ENCODE data around the gene SNX20.

SNX20 gene

DNA sequence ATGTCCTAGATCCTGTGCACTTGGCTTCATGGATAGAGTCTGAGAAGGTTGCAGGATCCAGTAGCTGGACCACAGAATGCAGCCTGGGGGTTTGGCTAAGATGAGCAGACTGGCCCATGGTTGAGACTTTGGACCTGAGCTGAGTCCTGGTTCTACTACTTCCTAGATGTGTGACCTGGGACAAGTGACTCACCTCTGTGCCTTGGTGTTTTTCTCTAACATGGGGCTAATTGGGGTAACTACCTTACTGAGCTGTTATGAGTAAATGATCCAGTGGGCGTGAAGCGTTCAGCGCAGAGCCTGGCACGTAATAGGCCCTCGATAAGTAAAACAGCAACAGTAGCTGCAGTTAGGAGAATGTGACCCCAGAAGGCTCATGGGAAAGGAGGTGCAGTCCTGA is 38.8 kb downstream of the SNX20 start:
- no peak overlapping the region for H2AFZ ChIP-seq (ENCODE audit: low read depth, low read length)
- H3K4me1 ChIP-seq (ENCODE audit: low read length), result no peaks in the 10 kb centered on the region
- H3K9me3 ChIP-seq (ENCODE audit: insufficient read depth, low read length), result no peaks in the 10 kb centered on the region
- TF ChIP-seq CTCF (IDR thresholded peaks at IDR 0.05; ENCODE audit: low read depth, low read length), result no peak
- TF ChIP-seq EZH2phosphoT487 (IDR thresholded peaks at IDR 0.05; ENCODE audit: low read depth), result no peak
- no peaks in the 10 kb centered on the region for H3K79me2 ChIP-seq (ENCODE audit: low read length)
- H3K9ac ChIP-seq (ENCODE audit: low read length), result no peak overlapping the region
- no peak overlapping the region for H3K4me2 ChIP-seq (ENCODE audit: low read length)
- H3K36me3 ChIP-seq (replicated peaks; ENCODE audit: low read depth, low read length), result no peaks in the 10 kb centered on the region
- H4K20me1 ChIP-seq (ENCODE audit: insufficient read depth, low read length), result no peaks in the 10 kb centered on the region
- no peak overlapping the region for H3K4me3 ChIP-seq (ENCODE audit: low read length)
- no peaks in the 10 kb centered on the region for H3K27me3 ChIP-seq (ENCODE audit: low read depth, low read length)
- no peak overlapping the region for H3K27ac ChIP-seq (ENCODE audit: low read length)

- no peaks in the 10 kb centered on the region for H3K36me3 ChIP-seq (replicated peaks; ENCODE audit: low read depth, low read length)
- H3K27ac ChIP-seq (ENCODE audit: low read length), result no peak overlapping the region
- no peaks in the 10 kb centered on the region for H3K9me3 ChIP-seq (ENCODE audit: insufficient read depth, low read length)
- no peaks in the 10 kb centered on the region for H3K79me2 ChIP-seq (ENCODE audit: low read length)
- no peaks in the 10 kb centered on the region for H3K4me1 ChIP-seq (ENCODE audit: low read length)
- H3K4me2 ChIP-seq (ENCODE audit: low read length), result no peak overlapping the region
- no peak overlapping the region for H2AFZ ChIP-seq (ENCODE audit: low read depth, low read length)
- no peak overlapping the region for H3K9ac ChIP-seq (ENCODE audit: low read length)
- no peaks in the 10 kb centered on the region for H3K27me3 ChIP-seq (ENCODE audit: low read depth, low read length)
- no peaks in the 10 kb centered on the region for H4K20me1 ChIP-seq (ENCODE audit: insufficient read depth, low read length)
- H3K4me3 ChIP-seq (ENCODE audit: low read length), result no peak overlapping the region
- TF ChIP-seq EZH2phosphoT487 (IDR thresholded peaks at IDR 0.05; ENCODE audit: low read depth) (no peak), CTCF (IDR thresholded peaks at IDR 0.05; ENCODE audit: low read depth, low read length) (no peak)
Observed at GRCh38 chr16:50641818-50642187, 39.3 kb downstream of the SNX20 start.

GRCh38 chr16:50640919-50641817 is 39.9 kb downstream of the SNX20 start:
- Histone ChIP-seq H3K27me3 (ENCODE audit: low read depth, low read length) (no peaks in the 10 kb centered on the region), H3K36me3 (replicated peaks; ENCODE audit: low read depth, low read length) (no peaks in the 10 kb centered on the region), H2AFZ (ENCODE audit: low read depth, low read length) (no peak overlapping the region), H4K20me1 (ENCODE audit: insufficient read depth, low read length) (no peaks in the 10 kb centered on the region), H3K4me1 (ENCODE audit: low read length) (no peaks in the 10 kb centered on the region), H3K9ac (ENCODE audit: low read length) (no peak overlapping the region), H3K27ac (ENCODE audit: low read length) (no peak overlapping the region), H3K9me3 (ENCODE audit: insufficient read depth, low read length) (no peaks in the 10 kb centered on the region), H3K4me3 (ENCODE audit: low read length) (no peak overlapping the region), H3K79me2 (ENCODE audit: low read length) (no peaks in the 10 kb centered on the region), H3K4me2 (ENCODE audit: low read length) (no peak overlapping the region)
- no peak for TF ChIP-seq EZH2phosphoT487 (IDR thresholded peaks at IDR 0.05; ENCODE audit: low read depth)
- no peak for TF ChIP-seq CTCF (IDR thresholded peaks at IDR 0.05; ENCODE audit: low read depth, low read length)

DNA sequence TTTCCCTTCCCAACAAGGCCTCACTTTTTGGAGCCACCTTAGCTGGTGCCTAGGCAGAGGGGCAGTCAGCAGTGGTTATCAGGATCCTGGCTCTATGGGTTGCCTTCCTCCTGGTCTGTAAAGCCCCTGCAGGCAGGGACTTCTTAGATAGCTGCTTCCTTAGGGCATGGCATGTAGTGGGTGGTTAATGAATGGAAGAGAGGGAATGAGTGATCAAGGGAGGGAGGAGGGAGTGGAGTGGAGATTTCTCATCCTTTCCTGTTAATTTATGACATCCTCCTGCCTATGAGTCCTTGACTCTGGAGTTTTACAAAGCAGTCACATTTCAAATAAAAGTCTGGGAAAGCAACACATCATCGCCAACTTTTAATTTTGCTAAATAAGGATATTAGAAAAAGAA is 40.7 kb downstream of the SNX20 start:
- Histone ChIP-seq H4K20me1 (ENCODE audit: insufficient read depth, low read length) (no peaks in the 10 kb centered on the region), H3K9ac (ENCODE audit: low read length) (no peak overlapping the region), H3K27me3 (ENCODE audit: low read depth, low read length) (no peaks in the 10 kb centered on the region), H3K27ac (ENCODE audit: low read length) (no peak overlapping the region), H3K4me3 (ENCODE audit: low read length) (no peak overlapping the region), H2AFZ (ENCODE audit: low read depth, low read length) (no peak overlapping the region), H3K79me2 (ENCODE audit: low read length) (no peaks in the 10 kb centered on the region), H3K4me2 (ENCODE audit: low read length) (no peak overlapping the region), H3K4me1 (ENCODE audit: low read length) (no peaks in the 10 kb centered on the region), H3K36me3 (replicated peaks; ENCODE audit: low read depth, low read length) (no peaks in the 10 kb centered on the region), H3K9me3 (ENCODE audit: insufficient read depth, low read length) (no peaks in the 10 kb centered on the region)
- TF ChIP-seq EZH2phosphoT487 (IDR thresholded peaks at IDR 0.05; ENCODE audit: low read depth), result no peak
- TF ChIP-seq CTCF (IDR thresholded peaks at IDR 0.05; ENCODE audit: low read depth, low read length), result no peak

All from OCI-LY3 (cell line).